Cardiac muscle cell (in vitro differentiated cells and primary cell): ENCODE results near the gene SOD2. TPM values are rescaled to one million over a fixed set of nuclear protein-coding genes. Genes with fewer than 3 reads are reported as not detected.

Experiments used
- DNase-seq, 2 donors: peaks; one replicate each; pipeline versions ENCODE4 v3.0.0 to v3.0.0-alpha.2; 2010 to 2017; ENCODE audit warnings: low read depth in 1 of 2, low spot score in 1 of 2
- H3K27ac ChIP-seq: fragments of 200-600 bp; sonication (generic); 2 replicates; pipeline ENCODE4 v1.5.1; 2016
- H3K27me3 ChIP-seq: fragments of 200-600 bp; sonication (generic); 2 replicates; pipeline ENCODE4 v1.6.0; 2016; ENCODE audit warnings: control low read depth
- H3K36me3 ChIP-seq: fragments of 200-600 bp; sonication (generic); 2 replicates; pipeline ENCODE4 v1.5.1; 2016; ENCODE audit warnings: control low read depth
- H3K4me1 ChIP-seq: fragments of 200-600 bp; sonication (generic); 2 replicates; pipeline ENCODE4 v1.8.1; 2017; ENCODE audit warnings: low read depth, mild to moderate bottlenecking, mixed run types
- H3K4me3 ChIP-seq: fragments of 200-600 bp; sonication (generic); 2 replicates; pipeline ENCODE4 v1.5.1; 2016; ENCODE audit warnings: mild to moderate bottlenecking
- H3K9me3 ChIP-seq: fragments of 200-600 bp; sonication (generic); 2 replicates; pipeline ENCODE4 v1.5.1; 2017; ENCODE audit warnings: low read depth, mild to moderate bottlenecking, control low read depth
- polyA plus RNA-seq: library from polyadenylated mRNA; unstranded; fragments of >200 nt; fragmentation: Nextera tagmentation; extraction: Ambion mirVana; gene quantifications from 2 replicates; pipeline ENCODE4 v1.2.1, GENCODE V29; 2016
- total RNA-seq: library from RNA; depleted of rRNA; stranded (reverse); fragments of >200 nt; gene quantifications from 2 replicates; pipeline ENCODE4 v1.2.3, GENCODE V29; 2016
- TF ChIP-seq, protein P1 (sequence below): IDR thresholded peaks from 2 replicates; pipeline ENCODE4 v1.5.1; 2012; ENCODE audit warnings: low read depth, mild to moderate bottlenecking, low read length

Gene SOD2
- total and polyA plus RNA-seq, 2 experiments from 2014 or later, result 156 to 172 TPM

DNA sequence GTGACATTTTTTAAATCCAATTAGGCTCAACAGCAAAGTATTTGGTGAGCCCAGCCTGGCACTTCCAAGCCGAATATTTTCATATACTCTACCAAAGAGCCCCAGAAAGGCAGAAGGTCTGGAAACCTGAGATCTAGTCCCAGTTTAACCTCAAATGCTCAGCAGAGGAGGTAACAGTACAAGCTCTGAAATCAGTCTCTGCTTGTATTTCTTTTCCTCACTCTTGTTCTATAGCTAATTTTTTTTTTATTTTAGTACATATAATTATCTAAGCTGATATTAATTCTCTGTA, 9.1 kb downstream of the SOD2 start:
- Histone ChIP-seq H3K27me3 (no peaks in the 10 kb centered on the region), H3K9me3 (no peaks in the 10 kb centered on the region), H3K27ac (no peak overlapping the region), H3K4me3 (no peak overlapping the region), H3K4me1 (no peaks in the 10 kb centered on the region), H3K36me3 (peaks cover 60% of the 10 kb centered on the region)
- DNase-seq, result no peak
- TF ChIP-seq, protein P1, sequence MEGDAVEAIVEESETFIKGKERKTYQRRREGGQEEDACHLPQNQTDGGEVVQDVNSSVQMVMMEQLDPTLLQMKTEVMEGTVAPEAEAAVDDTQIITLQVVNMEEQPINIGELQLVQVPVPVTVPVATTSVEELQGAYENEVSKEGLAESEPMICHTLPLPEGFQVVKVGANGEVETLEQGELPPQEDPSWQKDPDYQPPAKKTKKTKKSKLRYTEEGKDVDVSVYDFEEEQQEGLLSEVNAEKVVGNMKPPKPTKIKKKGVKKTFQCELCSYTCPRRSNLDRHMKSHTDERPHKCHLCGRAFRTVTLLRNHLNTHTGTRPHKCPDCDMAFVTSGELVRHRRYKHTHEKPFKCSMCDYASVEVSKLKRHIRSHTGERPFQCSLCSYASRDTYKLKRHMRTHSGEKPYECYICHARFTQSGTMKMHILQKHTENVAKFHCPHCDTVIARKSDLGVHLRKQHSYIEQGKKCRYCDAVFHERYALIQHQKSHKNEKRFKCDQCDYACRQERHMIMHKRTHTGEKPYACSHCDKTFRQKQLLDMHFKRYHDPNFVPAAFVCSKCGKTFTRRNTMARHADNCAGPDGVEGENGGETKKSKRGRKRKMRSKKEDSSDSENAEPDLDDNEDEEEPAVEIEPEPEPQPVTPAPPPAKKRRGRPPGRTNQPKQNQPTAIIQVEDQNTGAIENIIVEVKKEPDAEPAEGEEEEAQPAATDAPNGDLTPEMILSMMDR, result no peak

DNA sequence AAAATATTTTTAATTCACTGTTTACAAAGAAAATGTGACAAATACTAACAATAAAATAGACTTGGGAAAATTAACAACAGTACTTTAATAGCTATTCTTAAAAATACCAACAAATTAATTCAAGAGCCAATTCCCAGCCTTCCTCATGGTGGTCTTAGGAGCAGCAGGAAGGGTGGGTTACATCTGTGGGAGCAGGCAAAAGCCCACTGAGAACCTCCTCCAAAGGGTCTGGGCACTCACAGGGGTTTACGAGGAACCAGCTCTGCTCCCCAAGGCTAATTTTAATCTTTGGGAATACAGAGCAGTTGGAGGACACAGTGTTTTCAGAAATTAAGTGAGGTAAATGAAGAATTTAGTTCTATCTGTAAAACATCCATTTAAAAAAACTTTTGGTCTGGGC, 10.2 kb downstream of the SOD2 start:
- Histone ChIP-seq H3K9me3 (no peaks in the 10 kb centered on the region), H3K36me3 (peaks cover 56% of the 10 kb centered on the region), H3K27me3 (no peaks in the 10 kb centered on the region), H3K4me1 (no peaks in the 10 kb centered on the region), H3K27ac (no peak overlapping the region), H3K4me3 (no peak overlapping the region)
- TF ChIP-seq, protein P1, result no peak
- DNase-seq, result no peak

DNA sequence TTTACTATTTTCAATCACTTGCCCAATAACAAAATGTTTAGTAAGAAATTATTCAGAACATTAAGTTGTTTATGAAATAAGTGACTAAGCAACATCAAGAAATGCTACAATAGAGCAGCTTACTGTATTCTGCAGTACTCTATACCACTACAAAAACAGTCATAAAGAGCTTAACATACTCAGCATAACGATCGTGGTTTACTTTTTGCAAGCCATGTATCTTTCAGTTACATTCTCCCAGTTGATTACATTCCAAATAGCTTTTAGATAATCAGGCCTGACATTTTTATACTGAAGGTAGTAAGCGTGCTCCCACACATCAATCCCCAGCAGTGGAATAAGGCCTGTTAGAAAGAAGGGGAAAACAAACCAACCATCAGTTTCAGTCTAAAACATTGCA, 10.7 kb downstream of the SOD2 start:
- TF ChIP-seq, protein P1, result no peak
- Histone ChIP-seq H3K27me3 (no peaks in the 10 kb centered on the region), H3K4me1 (no peaks in the 10 kb centered on the region), H3K27ac (no peak overlapping the region), H3K36me3 (peaks cover 52% of the 10 kb centered on the region), H3K9me3 (no peaks in the 10 kb centered on the region), H3K4me3 (no peak overlapping the region)
- no peak for DNase-seq

DNA sequence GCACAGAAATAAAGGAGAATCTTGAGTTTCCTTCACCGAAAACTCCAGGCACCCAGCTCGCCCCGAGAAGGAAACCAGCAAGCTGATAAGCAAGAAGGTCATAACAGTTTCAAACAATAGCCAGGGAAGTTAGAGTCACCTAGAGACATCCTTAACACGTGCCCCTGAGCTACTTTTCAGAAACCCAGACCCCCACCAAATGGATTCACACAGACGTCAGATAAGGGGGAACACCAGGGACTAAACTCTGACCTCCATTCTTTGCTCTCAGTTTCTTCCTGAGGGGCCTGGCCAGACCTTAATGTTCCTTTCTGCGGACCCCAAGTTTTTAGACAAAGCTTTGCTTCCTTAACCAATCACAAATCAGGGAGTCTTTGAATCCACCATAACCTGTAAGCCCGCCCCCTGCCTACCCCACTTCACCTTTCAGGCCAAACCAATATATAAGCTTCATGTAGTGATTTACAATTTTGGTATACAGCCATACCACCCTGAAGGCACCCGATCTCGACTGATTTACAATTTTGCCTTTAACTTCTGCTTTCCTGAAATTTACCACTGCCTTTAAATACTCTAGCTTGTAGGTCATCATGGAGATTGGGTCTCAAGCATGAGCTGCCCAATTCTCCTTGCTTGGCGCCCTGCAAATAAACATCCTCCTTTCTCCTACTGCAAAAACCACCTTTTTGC, 11.7 kb downstream of the SOD2 start:
- H3K27ac ChIP-seq, result no peak overlapping the region
- no peak for DNase-seq
- no peaks in the 10 kb centered on the region for H3K27me3 ChIP-seq
- no peaks in the 10 kb centered on the region for H3K9me3 ChIP-seq
- H3K36me3 ChIP-seq, result peaks cover 46% of the 10 kb centered on the region
- no peaks in the 10 kb centered on the region for H3K4me1 ChIP-seq
- TF ChIP-seq, protein P1, result no peak
- no peak overlapping the region for H3K4me3 ChIP-seq

DNA sequence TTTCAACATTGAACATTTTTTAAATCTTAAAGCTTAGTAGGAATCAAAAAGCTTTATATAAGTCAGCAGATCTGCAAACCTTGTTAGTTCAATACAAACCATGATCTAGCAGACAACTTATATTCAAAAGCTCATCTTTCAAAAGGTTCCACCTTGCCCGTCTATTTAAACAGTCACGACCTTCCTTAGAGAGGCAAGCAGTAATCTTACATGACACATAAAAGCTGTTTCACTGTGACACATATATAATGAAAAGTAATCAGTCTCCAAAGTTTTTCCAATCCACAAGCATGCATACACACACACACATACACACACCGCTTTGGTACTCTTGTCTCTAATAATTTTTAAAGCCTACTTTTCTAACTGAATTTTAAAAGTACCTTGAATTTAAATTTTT, 12.9 kb downstream of the SOD2 start:
- Histone ChIP-seq H3K36me3 (peaks cover 39% of the 10 kb centered on the region), H3K27me3 (no peaks in the 10 kb centered on the region), H3K4me3 (no peak overlapping the region), H3K27ac (peak overlapping the region; percentile 40), H3K4me1 (no peaks in the 10 kb centered on the region), H3K9me3 (no peaks in the 10 kb centered on the region)
- no peak for DNase-seq
- TF ChIP-seq, protein P1, result no peak
